ENCODE results near the gene UBALD2. TPM values are rescaled to one million over a fixed set of nuclear protein-coding genes. Genes with fewer than 3 reads are reported as not detected.

UBALD2 gene
- total RNA-seq, 1 experiment from 2014 or later: 7.0 TPM

- H3K36me3 ChIP-seq: peaks cover 8% of the 10 kb centered on the region; the same call in 1 of the 2 replicates
These were observed 5.0 kb downstream of the UBALD2 start for GRCh38 chr17:76270127-76270592.

GRCh38 chr17:76270770-76271668 is 5.9 kb downstream of the UBALD2 start:
- no peak for DNase-seq
- Histone ChIP-seq H3K36me3 (peaks cover 8% of the 10 kb centered on the region; the same call in 1 of the 2 replicates), H3K4me3 (no peak overlapping the region), H3K9me3 (no peaks in the 10 kb centered on the region), H3K27me3 (no peaks in the 10 kb centered on the region)

More at GRCh38 chr17:76270127-76270592, 5.0 kb downstream of the UBALD2 start:
- Histone ChIP-seq H3K27me3 (no peaks in the 10 kb centered on the region), H3K9me3 (no peaks in the 10 kb centered on the region), H3K4me3 (no peak overlapping the region)
- DNase-seq: no peak

- no peaks in the 10 kb centered on the region for H3K9me3 ChIP-seq
- H3K27me3 ChIP-seq: no peaks in the 10 kb centered on the region
- DNase-seq: no peak
- H3K36me3 ChIP-seq: peaks cover 8% of the 10 kb centered on the region; the same call in 1 of the 2 replicates
- no peak overlapping the region for H3K4me3 ChIP-seq
These were observed 6.8 kb downstream of the UBALD2 start for GRCh38 chr17:76271669-76272540.

- no peaks in the 10 kb centered on the region for H3K9me3 ChIP-seq
- no peaks in the 10 kb centered on the region for H3K27me3 ChIP-seq
- no peak overlapping the region for H3K4me3 ChIP-seq
- no peak for DNase-seq
- H3K36me3 ChIP-seq: peaks cover 7% of the 10 kb centered on the region; the same call in 1 of the 2 replicates
These were observed 7.6 kb downstream of the UBALD2 start for GRCh38 chr17:76272541-76273444.

GRCh38 chr17:76273445-76274111 is 8.4 kb downstream of the UBALD2 start:
- no peaks in the 10 kb centered on the region for H3K27me3 ChIP-seq
- no peak overlapping the region for H3K4me3 ChIP-seq
- peaks cover 3% of the 10 kb centered on the region; the same call in 1 of the 2 replicates for H3K36me3 ChIP-seq
- no peaks in the 10 kb centered on the region for H3K9me3 ChIP-seq
- no peak for DNase-seq

GRCh38 chr17:76274112-76274956 is 9.2 kb downstream of the UBALD2 start:
- Histone ChIP-seq H3K9me3 (no peaks in the 10 kb centered on the region), H3K27me3 (no peaks in the 10 kb centered on the region)
- no peak for DNase-seq

GRCh38 chr17:76275382-76276068 is 10.4 kb downstream of the UBALD2 start:
- H3K9me3 ChIP-seq: no peaks in the 10 kb centered on the region
- no peaks in the 10 kb centered on the region for H3K27me3 ChIP-seq
- H3K4me3 ChIP-seq: no peak overlapping the region
- H3K36me3 ChIP-seq: peaks cover 3% of the 10 kb centered on the region; the same call in 1 of the 2 replicates
- no peak for DNase-seq

More at GRCh38 chr17:76274112-76274956, 9.2 kb downstream of the UBALD2 start:
- no peak overlapping the region for H3K4me3 ChIP-seq
- H3K36me3 ChIP-seq: peaks cover 3% of the 10 kb centered on the region; the same call in 1 of the 2 replicates

GRCh38 chr17:76276069-76276431 is 10.9 kb downstream of the UBALD2 start:
- Histone ChIP-seq H3K27me3 (no peaks in the 10 kb centered on the region), H3K36me3 (no peaks in the 10 kb centered on the region), H3K4me3 (no peak overlapping the region), H3K9me3 (no peaks in the 10 kb centered on the region)
- no peak for DNase-seq

GRCh38 chr17:76276461-76277299 is 11.5 kb downstream of the UBALD2 start:
- no peak overlapping the region for H3K4me3 ChIP-seq
- no peaks in the 10 kb centered on the region for H3K36me3 ChIP-seq
- DNase-seq: peak; percentile 44
- H3K27me3 ChIP-seq: no peaks in the 10 kb centered on the region
- H3K9me3 ChIP-seq: no peaks in the 10 kb centered on the region

GRCh38 chr17:76277300-76278267 is 12.4 kb downstream of the UBALD2 start:
- Histone ChIP-seq H3K9me3 (no peaks in the 10 kb centered on the region), H3K27me3 (no peaks in the 10 kb centered on the region), H3K4me3 (no peak overlapping the region), H3K36me3 (no peaks in the 10 kb centered on the region)
- DNase-seq: no peak

- no peak for DNase-seq
- H3K36me3 ChIP-seq: no peaks in the 10 kb centered on the region
These were observed 13.2 kb downstream of the UBALD2 start for GRCh38 chr17:76278268-76278908.

More at GRCh38 chr17:76278268-76278908, 13.2 kb downstream of the UBALD2 start:
- Histone ChIP-seq H3K4me3 (no peak overlapping the region), H3K9me3 (no peaks in the 10 kb centered on the region), H3K27me3 (no peaks in the 10 kb centered on the region)
